RWPE1 (cell line): Measurements from ENCODE around the gene CPNE1.

ENCODE experiments used
- CTCF ChIA-PET: fragments of 350-600 bp; sonication (Branson Sonifier 250); formaldehyde crosslinking; extraction: SDS; loops from one replicate; lab custom pipeline; 2021; lab: Yijun Ruan, JAX
- POLR2A ChIA-PET: fragments of 400-600 bp; formaldehyde crosslinking; extraction: SDS; loops from one replicate; lab custom pipeline; 2020; ENCODE audit warnings: antibody characterized with exemption; ENCODE audit not compliant: low non-redundant PET; lab: Yijun Ruan, JAX
- DNase-seq: peaks from one replicate; pipeline ENCODE4 v3.0.0; 2012; ENCODE audit warnings: low spot score
- H3K27ac ChIP-seq: fragments of 450-650 bp; 2 replicates; pipeline ENCODE4 v1.5.1; 2017
- TF ChIP-seq, protein P1 (sequence below): fragments of 450-650 bp; conservative IDR thresholded peaks from 2 replicates; pipeline ENCODE4 v1.5.1; 2017; ENCODE audit warnings: low read depth, mild to moderate bottlenecking

CPNE1 gene

DNA sequence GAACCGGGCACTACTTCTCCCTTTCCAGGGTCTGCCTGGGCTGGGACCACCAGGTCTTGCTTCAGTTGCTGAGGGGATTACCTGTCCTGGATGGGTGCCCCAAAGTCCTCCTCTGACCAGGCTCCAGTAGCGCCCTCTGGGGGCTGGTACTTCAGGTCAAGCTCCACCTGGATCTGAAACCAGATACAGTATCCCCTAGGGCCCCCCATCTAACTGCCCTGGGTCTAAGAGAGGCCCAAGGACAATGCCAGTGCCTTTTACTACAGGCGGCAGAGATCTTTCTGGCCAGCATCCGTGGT is 60.3 kb downstream of the CPNE1 start:
- no peak overlapping the region for H3K27ac ChIP-seq
- ChIA-PET POLR2A (no interaction called here), CTCF (interaction anchor here (0.6 to 1.8 kb wide), 6 partner anchors 9 to 141 kb away, joined by 3 to 7 read pairs (median 4); partner anchors contain the start of gene SPAG4)
- TF ChIP-seq, protein P1, sequence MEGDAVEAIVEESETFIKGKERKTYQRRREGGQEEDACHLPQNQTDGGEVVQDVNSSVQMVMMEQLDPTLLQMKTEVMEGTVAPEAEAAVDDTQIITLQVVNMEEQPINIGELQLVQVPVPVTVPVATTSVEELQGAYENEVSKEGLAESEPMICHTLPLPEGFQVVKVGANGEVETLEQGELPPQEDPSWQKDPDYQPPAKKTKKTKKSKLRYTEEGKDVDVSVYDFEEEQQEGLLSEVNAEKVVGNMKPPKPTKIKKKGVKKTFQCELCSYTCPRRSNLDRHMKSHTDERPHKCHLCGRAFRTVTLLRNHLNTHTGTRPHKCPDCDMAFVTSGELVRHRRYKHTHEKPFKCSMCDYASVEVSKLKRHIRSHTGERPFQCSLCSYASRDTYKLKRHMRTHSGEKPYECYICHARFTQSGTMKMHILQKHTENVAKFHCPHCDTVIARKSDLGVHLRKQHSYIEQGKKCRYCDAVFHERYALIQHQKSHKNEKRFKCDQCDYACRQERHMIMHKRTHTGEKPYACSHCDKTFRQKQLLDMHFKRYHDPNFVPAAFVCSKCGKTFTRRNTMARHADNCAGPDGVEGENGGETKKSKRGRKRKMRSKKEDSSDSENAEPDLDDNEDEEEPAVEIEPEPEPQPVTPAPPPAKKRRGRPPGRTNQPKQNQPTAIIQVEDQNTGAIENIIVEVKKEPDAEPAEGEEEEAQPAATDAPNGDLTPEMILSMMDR = no peak; the same call in 1 of the 2 replicates
- no peak for DNase-seq

DNA sequence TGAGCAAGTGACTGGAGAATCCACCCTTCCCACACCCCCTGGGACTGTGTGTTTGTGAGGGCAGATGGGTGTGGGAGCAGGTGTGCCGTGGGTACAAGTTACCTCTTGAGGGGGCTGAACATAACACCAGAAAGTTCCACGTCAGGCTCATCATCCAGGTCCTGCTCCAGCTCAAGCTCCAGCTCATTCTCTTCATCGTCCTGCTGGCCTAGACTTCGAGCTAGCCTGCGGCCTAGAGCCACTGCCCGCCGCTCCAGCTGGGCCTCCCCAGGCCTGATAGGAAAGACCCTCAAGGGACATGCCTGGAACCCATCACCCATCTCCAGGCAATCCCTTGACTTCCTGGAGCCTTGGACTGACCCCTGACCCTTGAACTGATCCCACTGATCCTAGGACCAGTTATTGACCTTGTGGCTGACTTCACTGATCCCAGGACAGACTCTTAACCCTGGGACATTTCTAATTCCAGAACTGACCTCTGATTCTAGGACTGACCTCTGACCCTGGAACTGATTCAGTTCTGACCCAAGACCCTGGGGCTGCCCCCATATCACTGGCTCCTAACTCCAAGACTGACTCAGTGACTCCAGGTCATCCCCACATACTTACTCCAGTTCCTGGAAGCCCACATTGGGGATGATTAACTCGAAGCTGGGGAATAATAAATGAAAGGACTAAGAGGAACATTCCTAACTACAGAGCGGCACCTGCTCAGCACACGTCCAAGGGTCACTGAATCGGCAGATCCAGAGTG is 60.8 kb downstream of the CPNE1 start:
- TF ChIP-seq, protein P1 = no peak
- no peak for DNase-seq
- no peak overlapping the region for H3K27ac ChIP-seq
- ChIA-PET CTCF (interaction anchor here (0.6 to 1.3 kb wide), 6 partner anchors 9 to 98 kb away, joined by 3 to 7 read pairs (median 3); no protein-coding TSS in a partner anchor), POLR2A (no interaction called here)

DNA sequence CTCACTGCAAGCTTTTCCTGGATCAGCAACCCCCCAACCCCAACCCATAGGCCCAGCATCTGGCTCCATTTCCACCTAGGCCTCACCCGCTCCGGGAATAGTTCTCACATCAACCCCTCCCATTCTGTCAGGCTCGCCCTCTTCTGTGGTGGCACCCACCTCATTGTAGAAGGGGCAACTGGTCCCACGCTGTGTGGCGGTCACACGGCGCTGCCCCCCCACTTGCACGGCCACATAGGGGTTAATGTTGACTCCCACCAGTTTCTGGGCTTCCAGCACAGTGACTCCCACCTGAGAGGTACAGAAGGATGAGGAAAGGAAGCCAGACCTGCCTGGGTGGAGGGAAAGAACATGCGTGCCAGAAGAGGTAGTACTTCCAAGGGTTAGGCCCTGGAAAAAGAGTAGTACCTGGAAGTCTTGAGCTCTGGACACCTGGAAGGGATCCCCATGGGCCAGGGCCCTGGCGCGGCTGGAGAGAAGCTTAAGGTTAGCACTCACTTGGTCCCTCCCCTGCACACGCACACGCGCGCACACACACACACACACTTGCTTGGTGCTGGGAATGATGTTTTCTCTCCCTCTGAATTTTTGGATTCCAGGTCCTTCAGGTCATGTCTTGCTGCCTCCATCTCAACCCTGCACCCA is 61.7 kb downstream of the CPNE1 start:
- H3K27ac ChIP-seq = no peak overlapping the region
- DNase-seq = no peak
- TF ChIP-seq, protein P1 = no peak
- ChIA-PET CTCF (interaction anchor here (0.6 to 0.8 kb wide), 5 partner anchors 13 to 156 kb away, joined by 3 to 4 read pairs (median 3); no protein-coding TSS in a partner anchor), POLR2A (no interaction called here)

- DNase-seq = no peak
- POLR2A ChIA-PET = no interaction called here
- CTCF ChIA-PET = interaction anchor here (0.8 kb wide), 1 partner anchor 12 kb away, joined by 3 read pairs; no protein-coding TSS in a partner anchor
- no peak overlapping the region for H3K27ac ChIP-seq
- TF ChIP-seq, protein P1 = no peak
Measured at GRCh38 chr20:35601990-35602389, 62.7 kb downstream of the CPNE1 start.

GRCh38 chr20:35600993-35601973 is 63.4 kb downstream of the CPNE1 start:
- POLR2A ChIA-PET = no interaction called here
- DNase-seq = peak; percentile 88
- TF ChIP-seq, protein P1 = peak; percentile 75
- CTCF ChIA-PET = interaction anchor here (0.5 to 1.2 kb wide), 7 partner anchors 12 to 811 kb away, joined by 3 to 4 read pairs (median 3); no protein-coding TSS in a partner anchor
- no peak overlapping the region for H3K27ac ChIP-seq
